HG03521 (cell line): ENCODE results near the gene OR6X1.
"Not testable (repeated sequence)": the region's sequence is repeated elsewhere in the genome, so short reads cannot be mapped to it uniquely, and the experiment has no call there.

ENCODE experiments used
- ATAC-seq: cut with Tn5 transposase; IDR thresholded peaks from one replicate; pipeline ENCODE4 v1.9.1; 2021; ENCODE audit warnings: mild to moderate bottlenecking, moderate library complexity; ENCODE audit not compliant: unreplicated experiment

OR6X1 gene

GRCh38 chr11:123755344-123755743 lies 1.0 kb upstream of the OR6X1 start:
- ATAC-seq = no peak

GRCh38 chr11:123753110-123753509 lies 1.2 kb downstream of the OR6X1 start:
- ATAC-seq = no peak

- no peak for ATAC-seq
These were observed 2.5 kb downstream of the OR6X1 start for GRCh38 chr11:123751781-123752180.

- not testable (repeated sequence) for ATAC-seq
These were observed 6.0 kb downstream of the OR6X1 start for GRCh38 chr11:123748349-123748748.

- no peak for ATAC-seq
These were observed 8.4 kb downstream of the OR6X1 start for GRCh38 chr11:123745764-123746451.

GRCh38 chr11:123742724-123743120 lies 11.6 kb downstream of the OR6X1 start:
- no peak for ATAC-seq

GRCh38 chr11:123742031-123742723 lies 12.1 kb downstream of the OR6X1 start:
- no peak for ATAC-seq

GRCh38 chr11:123741159-123742030 lies 12.9 kb downstream of the OR6X1 start, which contains the start of gene ZNF202:
Gene ZNF202, minus strand, starts transcription at chr11:123741660. Its CDS starts 10,772 bp downstream, at chr11:123730888.
- peak; percentile 99 for ATAC-seq

GRCh38 chr11:123740787-123741158 lies 13.5 kb downstream of the OR6X1 start:
- ATAC-seq = peak; percentile 3

GRCh38 chr11:123738374-123738773 lies 15.9 kb downstream of the OR6X1 start:
- ATAC-seq = no peak

- ATAC-seq = no peak
These were observed 17.5 kb downstream of the OR6X1 start for GRCh38 chr11:123736769-123737168.

GRCh38 chr11:123729602-123730001 lies 24.7 kb downstream of the OR6X1 start:
- no peak for ATAC-seq

- no peak for ATAC-seq
These were observed 28.2 kb downstream of the OR6X1 start for GRCh38 chr11:123725995-123726655.

GRCh38 chr11:123719452-123719851 lies 34.9 kb downstream of the OR6X1 start:
- ATAC-seq = no peak

GRCh38 chr11:123718469-123718868 lies 35.8 kb downstream of the OR6X1 start:
- no peak for ATAC-seq

- ATAC-seq = no peak
These were observed 36.3 kb downstream of the OR6X1 start for GRCh38 chr11:123718063-123718462.

- not testable (repeated sequence) for ATAC-seq
These were observed 41.7 kb downstream of the OR6X1 start for GRCh38 chr11:123712627-123713026.

GRCh38 chr11:123707606-123708205 lies 46.6 kb downstream of the OR6X1 start:
- ATAC-seq = no peak

GRCh38 chr11:123707206-123707605 lies 47.1 kb downstream of the OR6X1 start:
- no peak for ATAC-seq

GRCh38 chr11:123704341-123704740 lies 50.0 kb downstream of the OR6X1 start:
- no peak for ATAC-seq
